Stomach (tissue), 4 donors: ENCODE results near the gene CCNJL.

Experiments
- CTCF ChIP-seq, 7 experiments: fragments of 450-650 bp in 4 of 7; fragments of 200-600 bp in 3 of 7; sonication (generic) in 3 of 7; IDR thresholded peaks; one replicate each; pipeline ENCODE4 v1.5.1; 2016 to 2019; ENCODE audit warnings: antibody characterized with exemption in 7 of 7, control low read depth in 2 of 7, mild to moderate bottlenecking in 1 of 7
- POLR2A ChIP-seq, 4 donors: fragments of 450-650 bp; IDR thresholded peaks; one replicate each; pipeline ENCODE4 v1.6.1; 2016; ENCODE audit warnings: antibody characterized with exemption in 4 of 4, control low read depth in 2 of 4, mild to moderate bottlenecking in 1 of 4, moderate library complexity in 1 of 4

GRCh38 chr5:160230686-160231527 is 81.5 kb downstream of the CCNJL start:
- TF ChIP-seq POLR2A (IDR thresholded peaks at IDR 0.05), result no peak
- TF ChIP-seq CTCF (IDR thresholded peaks at IDR 0.05), result no peak
